ENCODE results near the gene ADCY7. TPM values are rescaled to one million over a fixed set of nuclear protein-coding genes. Genes with fewer than 3 reads are reported as not detected.

Gene ADCY7
- total RNA-seq, 1 experiment from 2014 or later: 4.0 TPM

DNA sequence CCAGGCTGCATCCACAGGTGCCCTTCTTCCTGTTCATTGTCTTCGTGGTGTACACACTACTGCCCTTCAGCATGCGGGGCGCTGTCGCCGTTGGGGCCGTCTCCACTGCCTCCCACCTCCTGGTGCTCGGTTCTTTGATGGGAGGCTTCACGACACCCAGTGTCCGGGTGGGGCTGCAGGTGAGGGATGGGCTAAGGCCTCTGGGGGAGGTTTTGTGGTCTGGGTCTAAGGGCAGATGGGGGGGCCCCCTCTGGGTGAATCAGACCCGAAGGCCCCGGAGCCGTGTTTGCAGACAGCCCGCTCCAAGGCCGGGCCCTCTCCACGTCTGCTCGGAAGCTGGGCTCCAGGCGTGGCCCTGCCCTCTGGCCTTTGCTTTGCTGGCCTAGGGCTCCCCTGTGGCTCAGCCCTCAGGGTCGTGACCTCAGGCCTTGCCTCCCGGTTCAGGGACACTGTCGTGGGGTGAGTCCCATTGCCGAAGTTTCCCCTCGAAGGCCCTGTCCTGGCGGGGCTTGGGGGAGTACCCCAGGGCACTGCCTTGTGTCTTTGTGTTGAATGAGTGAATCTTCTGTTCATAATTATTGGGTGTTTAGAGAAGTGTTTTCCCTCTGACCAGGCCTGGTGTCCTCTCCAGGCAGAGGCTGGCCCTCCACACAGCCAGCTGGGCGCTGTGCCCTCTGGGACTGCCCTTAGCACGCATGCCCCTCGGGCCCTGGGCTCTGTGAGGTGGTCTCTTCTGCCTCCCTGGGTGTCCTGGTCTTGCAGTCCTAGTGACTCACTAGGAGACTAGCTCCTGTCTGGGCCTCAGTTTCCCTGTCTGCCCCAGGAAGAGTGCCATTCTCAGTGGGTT lies 25.6 kb downstream of the ADCY7 start:
- H3K23ac ChIP-seq (ENCODE audit: insufficient read length, low read depth, low read length): no peak overlapping the region

More for the DNA sequence above, 25.6 kb downstream of the ADCY7 start:
- Histone ChIP-seq H2BK12ac (ENCODE audit: insufficient read length, low read depth, low read length) (no peak overlapping the region), H3K27me3 (ENCODE audit: insufficient read depth, low read length) (no peaks in the 10 kb centered on the region), H3K14ac (ENCODE audit: insufficient read depth, low read length) (no peak overlapping the region), H3K56ac (ENCODE audit: insufficient read length, low read depth, low read length) (no peak overlapping the region), H3K27ac (ENCODE audit: insufficient read length, low read depth, low read length) (no peak overlapping the region), H3K9ac (ENCODE audit: extremely low read depth, insufficient read length, low read length) (no peak overlapping the region), H3K9me3 (ENCODE audit: control insufficient read depth, low read depth, low read length) (no peaks in the 10 kb centered on the region), H2BK5ac (ENCODE audit: insufficient read length, low read length) (no peak overlapping the region), H3K23me2 (ENCODE audit: insufficient read length, low read depth, low read length, poor library complexity, severe bottlenecking) (no peaks in the 10 kb centered on the region), H3T11ph (ENCODE audit: low read length) (no peak overlapping the region), H3K4me1 (ENCODE audit: insufficient read depth, low read length) (no peaks in the 10 kb centered on the region), H4K5ac (ENCODE audit: insufficient read length, low read depth, low read length) (no peak overlapping the region), H3K79me2 (ENCODE audit: insufficient read depth, low read length) (no peaks in the 10 kb centered on the region), H2BK20ac (ENCODE audit: low read depth, low read length, poor library complexity, severe bottlenecking) (no peak overlapping the region), H4K20me1 (ENCODE audit: control insufficient read depth, insufficient read depth, insufficient read length) (no peaks in the 10 kb centered on the region), H2AFZ (ENCODE audit: low read length) (no peak overlapping the region), H4K8ac (replicated peaks; ENCODE audit: insufficient read length, low read depth, low read length) (no peak overlapping the region), H4K91ac (ENCODE audit: insufficient read length, low read depth, low read length) (no peak overlapping the region), H2AK5ac (ENCODE audit: insufficient read length, low read length) (no peak overlapping the region), H2BK15ac (ENCODE audit: low read depth, low read length) (no peak overlapping the region), H3K4ac (ENCODE audit: low read depth, low read length) (no peak overlapping the region), H3K4me2 (ENCODE audit: insufficient read depth, insufficient read length, low read length) (no peak overlapping the region), H3K79me1 (ENCODE audit: insufficient read depth, low read depth, low read length, poor library complexity, severe bottlenecking) (no peaks in the 10 kb centered on the region), H2BK120ac (ENCODE audit: low read depth, low read length, poor library complexity, severe bottlenecking) (no peak overlapping the region), H3K18ac (ENCODE audit: insufficient read length, low read depth, low read length) (no peak overlapping the region)
- TF ChIP-seq, protein P1, sequence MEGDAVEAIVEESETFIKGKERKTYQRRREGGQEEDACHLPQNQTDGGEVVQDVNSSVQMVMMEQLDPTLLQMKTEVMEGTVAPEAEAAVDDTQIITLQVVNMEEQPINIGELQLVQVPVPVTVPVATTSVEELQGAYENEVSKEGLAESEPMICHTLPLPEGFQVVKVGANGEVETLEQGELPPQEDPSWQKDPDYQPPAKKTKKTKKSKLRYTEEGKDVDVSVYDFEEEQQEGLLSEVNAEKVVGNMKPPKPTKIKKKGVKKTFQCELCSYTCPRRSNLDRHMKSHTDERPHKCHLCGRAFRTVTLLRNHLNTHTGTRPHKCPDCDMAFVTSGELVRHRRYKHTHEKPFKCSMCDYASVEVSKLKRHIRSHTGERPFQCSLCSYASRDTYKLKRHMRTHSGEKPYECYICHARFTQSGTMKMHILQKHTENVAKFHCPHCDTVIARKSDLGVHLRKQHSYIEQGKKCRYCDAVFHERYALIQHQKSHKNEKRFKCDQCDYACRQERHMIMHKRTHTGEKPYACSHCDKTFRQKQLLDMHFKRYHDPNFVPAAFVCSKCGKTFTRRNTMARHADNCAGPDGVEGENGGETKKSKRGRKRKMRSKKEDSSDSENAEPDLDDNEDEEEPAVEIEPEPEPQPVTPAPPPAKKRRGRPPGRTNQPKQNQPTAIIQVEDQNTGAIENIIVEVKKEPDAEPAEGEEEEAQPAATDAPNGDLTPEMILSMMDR (conservative IDR thresholded peaks at IDR 0.05): no peak
- Mint-ChIP-seq H3K27me3 (ENCODE audit: low read depth) (no peaks in the 10 kb centered on the region), H3K27ac (no peak overlapping the region), H3K4me3 (no peak overlapping the region), H3K9me3 (no peaks in the 10 kb centered on the region), H3K36me3 (ENCODE audit: insufficient read depth in 1 of 3, low read depth in 3 of 3) (no peaks in the 10 kb centered on the region; a peak in 1 of 7 replicates), H3K4me1 (peaks cover 0 to 2% of the 10 kb centered on the region in 2 experiments; a peak in 1 of 4 replicates)
- no peak for DNase-seq
- no CpG with 5 or more reads among the region's 26 CpGs for WGBS (ENCODE audit: extremely low coverage, insufficient read length, low lambda C conversion rate)

Measured in H9 (cell line).